GM12873 (cell line): ENCODE measurements around the gene ZNF248.

Experiments
- TF ChIP-seq, protein P1 (sequence below): IDR thresholded peaks from 2 replicates; pipeline ENCODE4 v1.5.1; 2012; ENCODE audit warnings: low read depth, mild to moderate bottlenecking, moderate library complexity, low read length, control low read depth; ENCODE audit not compliant: insufficient read depth; ENCODE audit errors: missing control alignments

The ZNF248 gene

DNA sequence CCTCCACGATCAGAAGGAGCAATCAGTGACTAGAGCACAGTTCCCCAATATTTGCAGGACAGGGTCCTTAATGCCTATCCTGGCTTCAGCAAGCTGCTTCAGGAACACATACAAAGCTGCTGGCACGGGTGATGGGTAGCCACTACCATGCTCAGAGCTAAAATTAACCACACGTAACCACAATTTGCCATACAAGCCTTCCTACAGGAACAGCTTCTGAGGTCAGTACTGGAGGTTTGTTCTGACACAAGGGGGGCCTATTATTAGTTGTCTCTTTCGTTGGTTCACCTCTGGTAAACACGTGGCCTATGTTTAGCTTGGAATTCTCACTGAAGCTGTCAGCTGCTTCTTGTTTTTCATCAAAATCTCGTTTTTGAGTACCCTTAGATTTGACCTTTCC lies 41.1 kb downstream of the ZNF248 start:
- TF ChIP-seq, protein P1, sequence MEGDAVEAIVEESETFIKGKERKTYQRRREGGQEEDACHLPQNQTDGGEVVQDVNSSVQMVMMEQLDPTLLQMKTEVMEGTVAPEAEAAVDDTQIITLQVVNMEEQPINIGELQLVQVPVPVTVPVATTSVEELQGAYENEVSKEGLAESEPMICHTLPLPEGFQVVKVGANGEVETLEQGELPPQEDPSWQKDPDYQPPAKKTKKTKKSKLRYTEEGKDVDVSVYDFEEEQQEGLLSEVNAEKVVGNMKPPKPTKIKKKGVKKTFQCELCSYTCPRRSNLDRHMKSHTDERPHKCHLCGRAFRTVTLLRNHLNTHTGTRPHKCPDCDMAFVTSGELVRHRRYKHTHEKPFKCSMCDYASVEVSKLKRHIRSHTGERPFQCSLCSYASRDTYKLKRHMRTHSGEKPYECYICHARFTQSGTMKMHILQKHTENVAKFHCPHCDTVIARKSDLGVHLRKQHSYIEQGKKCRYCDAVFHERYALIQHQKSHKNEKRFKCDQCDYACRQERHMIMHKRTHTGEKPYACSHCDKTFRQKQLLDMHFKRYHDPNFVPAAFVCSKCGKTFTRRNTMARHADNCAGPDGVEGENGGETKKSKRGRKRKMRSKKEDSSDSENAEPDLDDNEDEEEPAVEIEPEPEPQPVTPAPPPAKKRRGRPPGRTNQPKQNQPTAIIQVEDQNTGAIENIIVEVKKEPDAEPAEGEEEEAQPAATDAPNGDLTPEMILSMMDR, result no peak

GRCh38 chr10:37813763-37814162 lies 43.6 kb downstream of the ZNF248 start:
- TF ChIP-seq, protein P1, result no peak

GRCh38 chr10:37812290-37812689 lies 45.1 kb downstream of the ZNF248 start:
- TF ChIP-seq, protein P1, result no peak

DNA sequence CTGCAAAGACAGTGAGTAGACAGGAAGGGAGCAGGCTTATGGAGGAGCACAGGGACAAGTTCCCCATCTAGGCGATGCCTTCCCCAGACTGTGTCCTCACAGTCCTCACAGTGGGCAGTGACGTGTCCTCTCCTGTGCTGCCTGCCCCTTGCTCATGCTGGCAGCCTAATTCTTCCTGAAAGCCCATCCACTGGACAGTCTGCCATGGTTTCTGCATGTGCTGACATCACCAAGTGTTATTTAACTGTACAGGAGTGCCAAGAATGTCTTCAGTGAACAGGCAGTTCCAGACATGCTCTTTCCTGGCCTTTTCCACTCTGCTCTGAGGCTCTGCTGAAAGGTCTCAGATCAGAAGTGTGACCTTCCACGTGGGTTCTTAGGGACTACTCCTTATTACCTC lies 54.1 kb downstream of the ZNF248 start:
- TF ChIP-seq, protein P1, result no peak

DNA sequence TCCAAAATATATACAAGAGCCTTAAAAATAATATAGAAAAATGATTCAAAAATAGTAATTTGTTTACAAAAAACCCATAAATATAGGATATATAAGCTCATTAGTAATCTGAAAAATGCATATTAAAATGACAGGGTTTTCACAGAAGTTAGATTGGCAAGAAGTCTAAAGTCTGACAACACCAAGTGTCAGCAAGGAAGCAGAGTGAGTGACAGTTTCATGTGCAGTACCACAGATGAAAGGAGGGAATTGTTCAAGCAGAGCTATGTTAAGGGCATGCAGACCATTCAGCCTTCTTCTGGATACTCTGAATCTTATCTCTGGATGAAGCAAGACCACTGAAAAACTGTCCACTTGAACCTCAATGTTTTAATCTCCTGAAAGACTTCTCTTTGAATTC lies 55.9 kb downstream of the ZNF248 start:
- TF ChIP-seq, protein P1, result no peak

DNA sequence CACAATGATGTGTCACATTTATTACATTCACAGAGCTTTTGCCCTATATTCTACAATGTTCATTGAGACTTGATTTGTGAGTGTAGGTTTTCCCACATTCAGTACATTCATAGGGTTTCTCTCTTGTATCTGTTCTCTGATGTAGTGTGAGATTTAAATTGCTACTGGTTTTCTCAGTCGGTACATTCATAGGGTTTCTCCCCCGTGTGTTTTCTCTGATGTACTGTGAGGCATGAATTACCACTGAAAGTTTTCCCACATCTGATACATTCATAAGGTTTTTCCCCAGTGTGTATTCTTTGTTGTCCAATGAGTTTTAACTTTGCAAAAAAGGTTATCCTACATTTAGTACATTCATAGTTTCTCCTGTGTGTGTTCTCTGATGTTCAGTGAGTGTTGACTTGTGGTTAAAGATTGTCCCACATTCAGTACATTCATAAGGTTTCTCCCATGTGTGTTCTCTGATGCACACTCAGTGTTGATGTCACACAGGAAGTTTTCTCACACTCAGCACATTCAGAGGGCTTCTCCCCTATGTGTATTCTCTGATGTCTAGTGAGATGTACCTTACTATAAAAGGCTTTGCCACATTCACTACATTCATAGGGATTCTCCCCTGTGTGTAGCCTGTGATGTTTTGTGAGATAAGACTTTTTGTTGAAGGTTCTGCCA lies 63.0 kb downstream of the ZNF248 start:
- TF ChIP-seq, protein P1, result no peak

GRCh38 chr10:37789590-37789989 lies 67.8 kb downstream of the ZNF248 start:
- TF ChIP-seq, protein P1, result no peak

GRCh38 chr10:37784678-37785077 lies 72.7 kb downstream of the ZNF248 start:
- TF ChIP-seq, protein P1, result no peak
